Measurements from ENCODE around the gene ZNF334. TPM values are rescaled to one million over a fixed set of nuclear protein-coding genes. Genes with fewer than 3 reads are reported as not detected.

The ZNF334 gene
- polyA plus RNA-seq, 1 experiment = 4.0 TPM

DNA sequence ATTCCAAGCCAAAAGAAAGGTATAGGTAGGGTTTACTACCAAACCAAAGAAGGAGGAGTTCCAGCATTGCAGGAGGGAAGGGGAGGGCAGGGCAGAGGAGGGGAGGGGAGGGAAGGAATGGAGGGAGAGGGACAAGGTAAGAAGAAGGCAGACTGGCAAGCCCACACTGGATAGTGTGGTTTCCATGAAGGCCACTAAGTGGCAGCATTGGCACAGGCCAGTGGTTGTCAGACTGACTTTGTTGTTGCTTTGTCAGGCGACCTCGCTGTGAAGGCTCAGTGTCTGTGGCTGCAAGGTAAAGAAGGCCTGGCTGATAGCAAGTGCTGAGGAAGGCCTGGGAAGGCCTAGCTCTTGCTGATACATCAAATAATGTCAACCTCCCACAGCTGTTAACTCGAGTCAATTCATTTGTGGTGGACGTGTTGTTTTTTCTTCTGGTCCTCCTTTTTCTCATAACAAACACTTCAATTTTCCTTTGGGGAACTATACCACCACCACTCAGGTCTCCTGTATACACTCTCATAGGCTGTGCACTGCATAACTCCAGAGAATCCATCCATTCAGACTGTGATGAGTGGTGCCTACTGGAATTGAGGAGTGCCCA lies 7.7 kb upstream of the ZNF334 start:
- no peak overlapping the region for H3K27ac ChIP-seq (ENCODE audit: low read depth, low read length)
- ChIA-PET CTCF (interaction anchor here (0.6 to 6.6 kb wide), 3 partner anchors 161 to 174 kb away, joined by 3 to 43 read pairs (median 3); no protein-coding TSS in a partner anchor), POLR2A (no interaction called here)
- H3K27me3 ChIP-seq (ENCODE audit: control insufficient read depth, insufficient read depth, low read length) = no peaks in the 10 kb centered on the region
- no peak overlapping the region for H3K4me3 ChIP-seq (ENCODE audit: low read depth, low read length)
- DNase-seq (ENCODE audit: low read depth, low spot score) = peak; percentile 32
- TF ChIP-seq, protein P1, sequence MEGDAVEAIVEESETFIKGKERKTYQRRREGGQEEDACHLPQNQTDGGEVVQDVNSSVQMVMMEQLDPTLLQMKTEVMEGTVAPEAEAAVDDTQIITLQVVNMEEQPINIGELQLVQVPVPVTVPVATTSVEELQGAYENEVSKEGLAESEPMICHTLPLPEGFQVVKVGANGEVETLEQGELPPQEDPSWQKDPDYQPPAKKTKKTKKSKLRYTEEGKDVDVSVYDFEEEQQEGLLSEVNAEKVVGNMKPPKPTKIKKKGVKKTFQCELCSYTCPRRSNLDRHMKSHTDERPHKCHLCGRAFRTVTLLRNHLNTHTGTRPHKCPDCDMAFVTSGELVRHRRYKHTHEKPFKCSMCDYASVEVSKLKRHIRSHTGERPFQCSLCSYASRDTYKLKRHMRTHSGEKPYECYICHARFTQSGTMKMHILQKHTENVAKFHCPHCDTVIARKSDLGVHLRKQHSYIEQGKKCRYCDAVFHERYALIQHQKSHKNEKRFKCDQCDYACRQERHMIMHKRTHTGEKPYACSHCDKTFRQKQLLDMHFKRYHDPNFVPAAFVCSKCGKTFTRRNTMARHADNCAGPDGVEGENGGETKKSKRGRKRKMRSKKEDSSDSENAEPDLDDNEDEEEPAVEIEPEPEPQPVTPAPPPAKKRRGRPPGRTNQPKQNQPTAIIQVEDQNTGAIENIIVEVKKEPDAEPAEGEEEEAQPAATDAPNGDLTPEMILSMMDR (IDR thresholded peaks at IDR 0.05; ENCODE audit: low read depth, low read length) = peak; percentile 74
- H3K9me3 ChIP-seq (ENCODE audit: control insufficient read depth, insufficient read depth, low read length) = no peaks in the 10 kb centered on the region

DNA sequence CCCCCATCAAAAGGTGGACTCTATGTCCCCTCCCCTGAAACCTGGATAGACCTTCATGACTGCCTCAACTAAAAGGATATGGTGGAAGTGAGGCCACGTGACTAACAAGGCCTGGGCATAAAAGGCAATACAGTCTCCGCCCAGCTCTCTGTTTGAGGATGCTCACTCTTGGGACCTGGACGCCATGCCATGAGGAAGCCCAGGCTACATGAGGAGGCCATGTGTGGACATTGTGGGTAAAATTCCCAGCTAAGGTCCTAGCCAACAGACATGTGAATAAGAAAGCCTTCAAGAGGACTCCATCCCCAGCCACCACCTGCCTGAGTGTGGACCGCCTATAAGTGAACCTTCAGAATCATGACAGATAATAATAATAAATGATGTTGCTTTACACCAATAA lies 7.2 kb upstream of the ZNF334 start:
- no peak for DNase-seq (ENCODE audit: low read depth, low spot score)
- CTCF ChIA-PET = interaction anchor here (6.6 kb wide), 1 partner anchor 162 kb away, joined by 43 read pairs; no protein-coding TSS in a partner anchor
- H3K27me3 ChIP-seq (ENCODE audit: control insufficient read depth, insufficient read depth, low read length) = no peaks in the 10 kb centered on the region
- TF ChIP-seq, protein P1 (IDR thresholded peaks at IDR 0.05; ENCODE audit: low read depth, low read length) = no peak
- no peak overlapping the region for H3K27ac ChIP-seq (ENCODE audit: low read depth, low read length)
- no peak overlapping the region for H3K4me3 ChIP-seq (ENCODE audit: low read depth, low read length)
- H3K9me3 ChIP-seq (ENCODE audit: control insufficient read depth, insufficient read depth, low read length) = no peaks in the 10 kb centered on the region
- POLR2A ChIA-PET = no interaction called here

DNA sequence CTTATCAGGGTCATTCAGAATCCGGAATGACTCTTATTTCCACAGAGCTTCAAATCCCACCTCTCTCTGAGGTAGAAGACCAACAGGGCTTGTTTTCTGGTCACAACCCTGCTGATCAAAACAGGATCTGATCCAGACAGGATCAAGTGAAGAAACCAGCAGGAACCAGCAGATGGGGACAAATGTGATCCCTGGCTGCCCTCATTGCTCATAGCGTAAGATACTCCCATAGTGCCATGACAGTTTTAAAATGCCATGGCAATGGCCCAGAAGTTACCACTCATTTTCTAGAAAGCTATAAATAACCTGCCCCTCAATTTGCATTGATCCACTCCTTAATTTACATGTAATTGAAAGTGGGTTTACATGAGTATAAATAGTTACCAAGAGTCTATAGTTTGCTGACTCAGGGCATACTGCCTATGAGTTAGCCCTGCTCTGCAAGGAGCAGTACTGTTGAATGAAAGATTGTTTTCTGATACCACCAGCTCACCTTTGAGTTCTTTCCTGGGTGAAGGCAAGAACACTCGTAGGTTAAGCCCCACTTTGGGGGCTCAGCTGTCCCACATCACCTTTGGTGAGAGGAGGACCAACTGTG lies 6.2 kb upstream of the ZNF334 start:
- H3K9me3 ChIP-seq (ENCODE audit: control insufficient read depth, insufficient read depth, low read length) = no peaks in the 10 kb centered on the region
- H3K27me3 ChIP-seq (ENCODE audit: control insufficient read depth, insufficient read depth, low read length) = no peaks in the 10 kb centered on the region
- DNase-seq (ENCODE audit: low read depth, low spot score) = no peak
- no peak overlapping the region for H3K4me3 ChIP-seq (ENCODE audit: low read depth, low read length)
- TF ChIP-seq, protein P1 (IDR thresholded peaks at IDR 0.05; ENCODE audit: low read depth, low read length) = no peak
- POLR2A ChIA-PET = no interaction called here
- H3K27ac ChIP-seq (ENCODE audit: low read depth, low read length) = no peak overlapping the region
- CTCF ChIA-PET = interaction anchor here (6.6 kb wide), 1 partner anchor 162 kb away, joined by 43 read pairs; no protein-coding TSS in a partner anchor

DNA sequence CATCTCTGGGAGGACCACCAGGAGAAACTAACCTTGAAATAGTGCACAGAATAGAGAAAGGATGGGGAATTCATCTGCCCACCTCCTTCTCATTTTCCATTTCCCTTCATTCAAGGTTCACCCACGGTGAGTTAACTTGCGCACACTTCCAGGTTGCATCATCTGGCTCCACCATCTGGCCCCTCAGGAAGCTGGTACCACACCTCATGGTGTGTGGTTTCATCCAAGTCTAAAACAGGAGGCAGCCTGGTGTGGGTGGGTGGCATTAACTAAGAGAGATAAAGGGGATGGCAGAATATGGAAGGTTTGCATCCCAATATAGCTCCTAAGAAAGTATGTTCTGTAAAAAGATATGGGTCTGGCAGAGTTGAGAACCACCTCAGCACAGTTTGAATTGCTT lies 3.8 kb downstream of the ZNF334 start:
- DNase-seq (ENCODE audit: low read depth, low spot score) = no peak
- POLR2A ChIA-PET = no interaction called here
- H3K27ac ChIP-seq (ENCODE audit: low read depth, low read length) = no peak overlapping the region
- CTCF ChIA-PET = no interaction called here
- peaks cover 4% of the 10 kb centered on the region; the same call in 1 of the 2 replicates for H3K9me3 ChIP-seq (ENCODE audit: control insufficient read depth, insufficient read depth, low read length)
- TF ChIP-seq, protein P1 (IDR thresholded peaks at IDR 0.05; ENCODE audit: low read depth, low read length) = no peak
- peaks cover 5% of the 10 kb centered on the region for H3K27me3 ChIP-seq (ENCODE audit: control insufficient read depth, insufficient read depth, low read length)
- H3K4me3 ChIP-seq (ENCODE audit: low read depth, low read length) = no peak overlapping the region

DNA sequence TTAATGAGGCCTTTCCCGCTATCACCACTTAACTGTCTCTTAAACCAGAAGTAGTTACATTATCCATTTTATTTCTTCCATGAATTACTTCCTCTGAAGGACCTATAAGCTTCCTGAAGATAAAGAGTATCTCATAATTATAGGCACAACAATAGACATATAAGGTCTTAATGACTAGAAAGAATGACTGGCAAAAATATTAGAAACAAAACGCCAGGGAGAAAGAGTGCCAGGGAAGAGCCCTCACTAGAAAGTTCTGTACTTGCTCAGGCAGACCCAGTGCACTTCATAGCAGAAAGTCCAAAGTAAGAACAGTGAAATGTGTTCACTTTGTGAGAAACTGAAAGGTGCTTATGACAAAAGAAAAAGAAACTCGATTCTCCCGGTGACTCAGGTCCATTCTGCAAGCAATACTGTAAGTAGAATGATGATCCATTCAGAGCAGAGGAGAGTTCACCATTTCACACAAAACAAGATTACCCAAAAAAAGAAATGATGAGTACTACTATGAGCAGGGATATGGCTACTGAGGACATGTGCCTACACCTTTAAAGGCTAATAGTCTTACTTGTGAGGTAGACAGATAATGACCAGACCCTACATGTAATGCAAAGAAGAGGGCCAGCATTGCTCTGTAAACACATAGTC lies 5.5 kb downstream of the ZNF334 start:
- peaks cover 1% of the 10 kb centered on the region for H3K27me3 ChIP-seq (ENCODE audit: control insufficient read depth, insufficient read depth, low read length)
- ChIA-PET POLR2A (no interaction called here), CTCF (no interaction called here)
- H3K27ac ChIP-seq (ENCODE audit: low read depth, low read length) = no peak overlapping the region
- H3K4me3 ChIP-seq (ENCODE audit: low read depth, low read length) = no peak overlapping the region
- no peak for DNase-seq (ENCODE audit: low read depth, low spot score)
- H3K9me3 ChIP-seq (ENCODE audit: control insufficient read depth, insufficient read depth, low read length) = peaks cover 3% of the 10 kb centered on the region; the same call in 1 of the 2 replicates
- TF ChIP-seq, protein P1 (IDR thresholded peaks at IDR 0.05; ENCODE audit: low read depth, low read length) = no peak
